ENCODE measurements around the gene MAP3K6.

MAP3K6 gene

DNA sequence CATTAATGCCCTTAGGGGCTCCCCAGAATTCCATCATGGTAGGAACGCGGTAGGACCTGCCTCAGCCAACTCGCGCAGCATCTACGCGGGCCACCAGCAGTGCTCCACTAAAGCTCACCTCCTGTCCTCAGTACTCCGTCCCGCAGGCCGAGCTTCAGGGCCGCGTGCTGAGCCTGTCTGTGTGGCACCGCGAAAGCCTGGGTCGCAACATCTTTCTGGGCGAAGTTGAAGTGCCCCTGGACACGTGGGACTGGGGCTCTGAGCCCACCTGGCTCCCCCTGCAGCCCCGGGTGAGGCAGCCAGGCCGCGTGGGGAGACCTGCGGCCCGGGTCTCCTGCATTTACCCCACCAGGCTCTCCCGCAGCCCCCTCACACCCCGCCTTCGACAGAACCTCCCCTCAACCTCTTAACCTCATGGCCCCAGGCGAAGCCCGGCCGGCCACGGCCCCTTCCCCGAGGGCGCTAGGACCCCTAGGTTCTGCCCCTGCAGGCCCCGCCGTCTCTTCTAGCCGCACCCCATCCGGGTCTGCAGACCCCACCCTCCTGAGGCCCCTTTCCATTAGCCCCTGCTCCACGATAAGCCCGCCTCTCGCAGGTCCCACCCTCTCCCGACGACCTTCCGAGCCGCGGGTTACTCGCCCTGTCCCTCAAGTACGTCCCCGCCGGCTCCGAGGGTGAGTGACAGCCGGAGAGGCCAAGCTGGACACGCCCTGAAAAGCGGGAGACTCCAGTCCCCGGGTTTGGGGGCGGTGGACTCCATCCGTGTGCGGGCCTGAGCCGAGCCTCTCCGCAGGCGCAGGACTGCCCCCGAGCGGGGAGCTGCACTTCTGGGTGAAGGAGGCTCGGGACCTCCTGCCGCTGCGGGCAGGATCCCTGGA is 15.9 kb downstream of the MAP3K6 start:
- TF ChIP-seq, protein P1, sequence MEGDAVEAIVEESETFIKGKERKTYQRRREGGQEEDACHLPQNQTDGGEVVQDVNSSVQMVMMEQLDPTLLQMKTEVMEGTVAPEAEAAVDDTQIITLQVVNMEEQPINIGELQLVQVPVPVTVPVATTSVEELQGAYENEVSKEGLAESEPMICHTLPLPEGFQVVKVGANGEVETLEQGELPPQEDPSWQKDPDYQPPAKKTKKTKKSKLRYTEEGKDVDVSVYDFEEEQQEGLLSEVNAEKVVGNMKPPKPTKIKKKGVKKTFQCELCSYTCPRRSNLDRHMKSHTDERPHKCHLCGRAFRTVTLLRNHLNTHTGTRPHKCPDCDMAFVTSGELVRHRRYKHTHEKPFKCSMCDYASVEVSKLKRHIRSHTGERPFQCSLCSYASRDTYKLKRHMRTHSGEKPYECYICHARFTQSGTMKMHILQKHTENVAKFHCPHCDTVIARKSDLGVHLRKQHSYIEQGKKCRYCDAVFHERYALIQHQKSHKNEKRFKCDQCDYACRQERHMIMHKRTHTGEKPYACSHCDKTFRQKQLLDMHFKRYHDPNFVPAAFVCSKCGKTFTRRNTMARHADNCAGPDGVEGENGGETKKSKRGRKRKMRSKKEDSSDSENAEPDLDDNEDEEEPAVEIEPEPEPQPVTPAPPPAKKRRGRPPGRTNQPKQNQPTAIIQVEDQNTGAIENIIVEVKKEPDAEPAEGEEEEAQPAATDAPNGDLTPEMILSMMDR (IDR thresholded peaks at IDR 0.05; ENCODE audit: low read depth, low read length): no peak
- no peak overlapping the region for H3K4me3 ChIP-seq (ENCODE audit: low read depth, low read length)

DNA sequence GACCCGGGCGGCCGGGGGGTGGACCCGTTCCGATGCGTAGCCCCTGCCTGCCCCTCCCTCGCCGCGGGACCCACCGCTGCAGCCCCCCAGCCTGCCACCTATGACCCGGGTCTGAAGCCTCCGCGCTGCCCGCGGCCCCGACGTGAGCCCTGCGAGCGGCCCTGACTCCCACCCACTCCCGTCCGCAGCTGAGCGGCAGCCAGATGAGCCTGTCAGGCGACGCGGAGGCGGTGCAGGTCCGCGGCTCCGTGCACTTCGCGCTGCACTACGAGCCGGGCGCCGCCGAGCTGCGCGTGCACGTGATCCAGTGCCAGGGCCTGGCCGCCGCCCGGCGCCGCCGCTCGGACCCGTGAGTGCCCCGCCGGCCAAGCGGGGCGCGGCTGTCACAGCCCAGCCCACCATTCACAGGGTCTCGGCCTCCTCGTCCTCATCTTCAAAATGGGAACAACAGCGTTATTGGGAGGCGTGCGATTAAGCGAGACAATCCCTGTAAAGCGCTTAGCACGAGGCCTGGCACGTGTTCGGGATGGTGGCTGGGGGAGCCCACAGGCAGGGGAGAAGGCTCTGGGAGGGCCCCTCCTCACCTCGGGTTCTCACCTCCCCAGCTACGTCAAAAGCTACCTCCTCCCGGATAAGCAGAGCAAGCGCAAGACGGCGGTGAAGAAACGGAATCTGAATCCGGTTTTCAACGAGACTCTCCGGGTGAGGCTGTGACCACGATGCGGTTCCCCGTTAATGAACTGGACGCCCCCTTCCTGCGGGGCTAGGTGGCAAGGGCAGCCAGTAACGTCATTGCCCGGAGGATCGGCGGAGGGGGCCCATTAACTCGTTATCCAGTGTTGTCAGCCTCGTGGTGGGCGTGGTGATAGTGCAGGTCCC is 16.7 kb downstream of the MAP3K6 start:
- H3K4me3 ChIP-seq (ENCODE audit: low read depth, low read length): peak overlapping the region; percentile 53
- TF ChIP-seq, protein P1 (IDR thresholded peaks at IDR 0.05; ENCODE audit: low read depth, low read length): no peak

DNA sequence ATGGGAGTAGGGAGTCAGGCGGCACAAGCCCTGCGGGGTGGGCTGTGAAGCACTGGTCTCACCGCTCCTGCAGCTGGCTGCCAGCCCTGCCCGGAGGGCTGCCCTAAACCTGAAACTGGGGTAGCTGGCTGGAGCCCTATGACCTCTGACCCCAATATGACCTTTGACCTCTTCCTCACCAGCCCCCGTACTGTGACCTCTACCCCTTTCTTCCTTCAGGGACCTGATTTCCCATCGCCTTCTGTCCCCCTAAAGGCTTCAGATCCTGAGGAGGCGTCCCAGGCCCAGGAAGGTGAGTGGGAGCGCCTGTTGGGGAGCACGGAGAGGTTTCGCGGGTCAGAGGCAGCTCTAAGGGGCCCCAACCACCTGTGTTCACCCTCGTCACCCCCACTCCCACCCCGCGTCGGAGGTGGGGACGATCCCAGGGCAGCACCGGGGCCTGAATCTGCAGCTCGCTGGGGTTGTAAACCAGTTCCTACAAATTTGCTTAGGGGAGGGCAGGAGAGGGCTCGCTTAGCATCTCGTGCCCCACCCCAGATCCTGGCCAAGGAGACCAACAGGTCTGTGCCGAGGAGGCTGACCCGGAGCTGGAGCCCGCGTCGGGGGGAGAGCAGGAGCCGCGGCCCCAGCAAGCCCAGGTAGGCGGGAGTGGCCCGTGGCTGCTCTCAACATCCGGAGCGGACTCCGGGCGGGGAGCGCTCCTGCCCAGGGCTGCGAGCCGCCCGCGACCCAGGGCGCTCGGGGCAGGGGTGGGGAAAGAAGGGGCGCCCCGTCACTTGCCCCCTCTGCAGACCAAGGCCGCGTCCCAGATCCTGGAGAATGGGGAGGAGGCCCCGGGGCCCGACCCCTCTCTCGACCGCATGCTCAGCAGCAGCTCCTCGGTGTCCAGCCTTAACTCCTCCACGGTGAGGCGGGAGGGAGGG is 17.6 kb downstream of the MAP3K6 start:
- peak overlapping the region; percentile 53 for H3K4me3 ChIP-seq (ENCODE audit: low read depth, low read length)
- TF ChIP-seq, protein P1 (IDR thresholded peaks at IDR 0.05; ENCODE audit: low read depth, low read length): no peak

DNA sequence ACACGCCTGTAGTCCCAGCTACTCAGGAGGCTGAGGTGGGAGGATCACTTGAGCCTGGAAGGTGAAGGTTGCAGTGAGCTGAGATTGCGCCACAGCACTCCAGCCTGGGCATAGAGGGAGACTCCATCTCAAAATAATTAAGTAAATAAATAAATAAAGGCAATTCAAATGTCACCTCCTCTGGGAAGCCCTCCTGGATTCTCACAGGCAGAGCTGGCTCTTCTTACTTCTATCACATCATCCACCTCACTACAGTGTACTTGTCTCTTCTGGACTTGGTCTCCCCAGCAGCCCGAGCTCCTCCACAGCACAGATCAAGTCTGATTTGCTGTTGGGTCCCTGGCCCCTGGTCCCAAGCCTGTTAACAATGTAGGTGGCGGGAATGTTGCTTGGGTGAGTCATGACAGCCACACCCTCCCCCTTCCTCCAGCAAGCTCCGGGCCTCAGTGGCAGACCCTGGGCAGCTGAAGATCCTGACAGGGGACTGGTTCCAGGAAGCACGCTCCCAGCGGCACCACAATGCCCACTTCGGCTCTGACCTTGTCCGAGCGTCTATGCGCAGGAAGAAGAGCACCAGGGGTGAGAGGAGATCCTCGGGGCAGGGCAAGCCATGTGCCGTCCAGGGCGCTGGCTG is 19.7 kb downstream of the MAP3K6 start:
- TF ChIP-seq, protein P1 (IDR thresholded peaks at IDR 0.05; ENCODE audit: low read depth, low read length): no peak

DNA sequence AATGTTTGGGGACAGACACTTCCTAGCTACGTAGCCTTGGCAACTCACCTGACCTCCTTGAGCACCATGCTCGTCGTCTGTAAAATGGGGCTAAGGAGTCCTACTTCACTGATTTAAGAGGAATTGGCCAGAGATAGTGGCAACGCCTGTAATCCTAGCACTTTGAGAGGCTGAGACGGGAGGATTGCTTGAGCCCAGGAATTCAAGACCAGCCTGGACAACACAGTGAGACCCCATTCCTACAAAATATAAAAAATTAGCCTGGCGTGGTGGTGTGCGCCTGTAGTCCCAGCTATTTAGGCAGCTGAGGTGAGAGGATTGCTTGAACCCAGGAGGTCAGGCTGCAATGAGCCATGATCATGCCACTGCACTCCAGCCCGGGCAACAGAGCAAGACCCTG is 20.4 kb downstream of the MAP3K6 start:
- TF ChIP-seq, protein P1 (IDR thresholded peaks at IDR 0.05; ENCODE audit: low read depth, low read length): no peak
- no peak overlapping the region for H3K4me3 ChIP-seq (ENCODE audit: low read depth, low read length)

More for the DNA sequence above, 19.7 kb downstream of the MAP3K6 start:
- H3K4me3 ChIP-seq (ENCODE audit: low read depth, low read length): no peak overlapping the region

DNA sequence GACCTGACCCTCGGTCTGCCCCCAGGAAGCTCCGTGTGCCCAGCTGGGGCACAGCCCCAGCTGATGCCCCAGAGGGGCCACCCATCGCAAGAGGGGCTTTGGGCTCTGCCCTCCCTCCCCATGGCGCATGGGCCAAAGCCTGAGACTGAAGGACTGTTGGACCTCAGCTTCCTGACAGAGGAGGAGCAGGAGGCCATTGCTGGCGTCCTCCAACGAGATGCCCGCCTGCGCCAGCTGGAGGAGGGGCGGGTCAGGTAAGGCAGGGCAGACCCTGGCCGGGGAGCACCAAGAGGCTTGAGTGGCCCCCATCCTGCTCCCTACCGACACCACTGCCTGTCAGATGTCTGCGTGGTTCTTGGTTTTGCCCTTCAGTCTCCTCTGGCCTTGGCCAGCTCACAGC is 21.5 kb downstream of the MAP3K6 start:
- TF ChIP-seq, protein P1 (IDR thresholded peaks at IDR 0.05; ENCODE audit: low read depth, low read length): no peak
- H3K4me3 ChIP-seq (ENCODE audit: low read depth, low read length): no peak overlapping the region
